Nephron (organoid): Measurements from ENCODE around the gene AP1S1.

Source experiments
- H3K27ac Mint-ChIP-seq, 3 experiments: 2 replicates each; pipeline ENCODE4 v1.8.0; 2020; ENCODE audit warnings: mixed read lengths in 3 of 3, mild to moderate bottlenecking in 2 of 3, moderate library complexity in 1 of 3
- H3K27me3 Mint-ChIP-seq: 2 replicates; pipeline ENCODE4 v1.8.0; 2021; ENCODE audit warnings: low read depth, mild to moderate bottlenecking, moderate library complexity, mixed read lengths
- H3K36me3 Mint-ChIP-seq: 2 replicates; pipeline ENCODE4 v1.8.0; 2020; ENCODE audit warnings: low read depth, mixed read lengths
- H3K4me1 Mint-ChIP-seq: 2 replicates; pipeline ENCODE4 v1.8.0; 2020; ENCODE audit warnings: mixed read lengths
- H3K4me3 Mint-ChIP-seq, 3 experiments: 2 replicates each; pipeline ENCODE4 v1.8.0; 2020; ENCODE audit warnings: mild to moderate bottlenecking in 3 of 3, mixed read lengths in 3 of 3, moderate library complexity in 2 of 3
- H3K9me3 Mint-ChIP-seq: 2 replicates; pipeline ENCODE4 v1.8.0; 2020; ENCODE audit warnings: mixed read lengths
- CTCF ChIP-seq, 3 experiments: fragments of 200-600 bp; sonication (generic); IDR thresholded peaks; one replicate each; pipeline ENCODE4 v1.5.0; 2021; ENCODE audit warnings: antibody characterized with exemption in 3 of 3; ENCODE audit not compliant: unreplicated experiment in 3 of 3

The AP1S1 gene

DNA sequence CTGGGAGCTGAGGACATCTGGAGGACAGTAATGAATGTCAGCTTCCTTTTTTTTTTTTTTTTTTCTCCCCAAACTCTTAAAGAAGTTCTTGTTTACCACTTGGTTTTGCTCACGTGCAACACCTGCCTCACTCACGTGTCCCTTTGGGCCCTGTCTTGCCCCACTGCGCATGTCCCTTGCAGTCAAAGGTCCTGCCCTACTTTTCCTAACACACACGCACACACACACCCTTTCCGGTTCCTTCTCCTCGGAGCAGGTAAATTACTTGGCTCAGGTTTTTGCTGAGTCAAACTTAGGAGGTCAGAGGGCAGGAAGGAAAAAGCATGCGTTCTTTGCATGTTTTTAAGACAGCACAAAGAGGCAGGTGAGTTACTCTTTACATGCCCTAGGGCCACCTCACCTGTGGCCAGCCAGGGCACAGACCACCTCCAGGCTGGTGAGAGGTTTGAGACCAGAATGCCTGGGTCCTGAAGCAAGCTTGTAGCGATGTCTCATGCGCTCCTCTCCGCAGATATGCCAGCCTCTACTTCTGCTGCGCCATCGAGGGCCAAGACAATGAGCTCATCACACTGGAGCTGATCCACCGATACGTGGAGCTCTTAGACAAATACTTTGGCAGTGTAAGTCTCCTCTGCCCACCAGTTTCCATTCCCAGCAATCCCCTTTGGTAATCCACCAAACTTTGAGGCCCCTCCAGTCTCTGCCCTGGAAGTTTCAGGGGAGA is 2.8 kb downstream of the AP1S1 start:
- Mint-ChIP-seq H3K36me3 (peaks cover 13% of the 10 kb centered on the region), H3K27ac (peak overlapping the region in 1 of 3 experiments; percentile 65)

GRCh38 chr7:101159696-101160674 is 5.7 kb downstream of the AP1S1 start:
- H3K9me3 Mint-ChIP-seq: no peaks in the 10 kb centered on the region
- peaks cover 42% of the 10 kb centered on the region for H3K27me3 Mint-ChIP-seq
- H3K36me3 Mint-ChIP-seq: peaks cover 13% of the 10 kb centered on the region
- H3K4me3 Mint-ChIP-seq: no peak overlapping the region
- TF ChIP-seq CTCF (IDR thresholded peaks at IDR 0.05; ENCODE audit: unreplicated experiment in 3 of 3): no peak
- H3K27ac Mint-ChIP-seq: no peak overlapping the region
- peaks cover 5% of the 10 kb centered on the region for H3K4me1 Mint-ChIP-seq

More for the DNA sequence above, 2.8 kb downstream of the AP1S1 start:
- H3K4me1 Mint-ChIP-seq: peaks cover 4% of the 10 kb centered on the region
- no peak for TF ChIP-seq CTCF (IDR thresholded peaks at IDR 0.05; ENCODE audit: unreplicated experiment in 3 of 3)
- peak overlapping the region; percentile 66 to 71 (median 69) for H3K4me3 Mint-ChIP-seq
- H3K27me3 Mint-ChIP-seq: peaks cover 24% of the 10 kb centered on the region
- no peaks in the 10 kb centered on the region for H3K9me3 Mint-ChIP-seq

- Mint-ChIP-seq H3K4me3 (peak overlapping the region in 2 of 3 experiments; percentile 31 to 50), H3K9me3 (no peaks in the 10 kb centered on the region)
These were observed 6.6 kb downstream of the AP1S1 start for GRCh38 chr7:101160910-101161309.

DNA sequence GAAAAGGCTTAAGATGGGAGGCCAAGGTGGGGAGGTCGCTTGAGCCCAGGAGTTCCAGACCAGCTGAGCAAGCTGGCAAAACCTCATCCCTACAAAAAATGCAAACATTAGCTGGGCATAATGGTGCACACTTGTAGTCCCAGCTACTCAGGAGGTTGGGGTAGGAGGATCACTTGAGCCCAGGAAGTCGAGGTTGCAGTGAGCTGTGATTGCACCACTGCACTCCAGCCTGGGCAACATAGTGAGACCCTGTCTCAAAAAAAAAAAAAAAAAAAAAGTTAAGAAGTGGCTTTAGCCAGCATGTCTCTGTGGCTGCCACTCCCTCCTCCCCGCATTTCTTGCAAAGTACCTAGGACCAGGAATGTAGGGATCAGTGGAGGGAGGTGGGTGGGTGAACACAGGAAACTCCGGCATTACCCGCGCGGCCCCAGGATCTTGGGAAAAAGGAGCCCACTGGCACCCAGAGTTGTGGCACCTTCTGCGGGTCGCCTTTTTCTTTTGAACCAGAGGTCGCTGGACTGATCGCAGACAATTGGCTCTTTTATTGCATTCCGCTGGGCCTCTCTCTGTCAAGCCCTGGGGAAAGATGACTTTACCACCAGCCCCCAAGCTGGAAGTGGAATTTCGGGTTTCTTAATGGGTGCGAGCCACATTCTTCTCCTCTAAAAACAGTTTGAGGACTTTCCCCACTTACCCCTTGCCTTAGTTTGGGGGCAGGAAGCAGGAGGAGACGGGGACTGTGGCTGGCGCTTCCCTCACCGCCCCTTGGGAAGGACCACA is 7.6 kb downstream of the AP1S1 start:
- no peak for TF ChIP-seq CTCF (IDR thresholded peaks at IDR 0.05; ENCODE audit: unreplicated experiment in 3 of 3)
- Mint-ChIP-seq H3K27me3 (peaks cover 58% of the 10 kb centered on the region), H3K4me3 (peak overlapping the region; percentile 74 to 82 (median 76))

More at GRCh38 chr7:101160910-101161309, 6.6 kb downstream of the AP1S1 start:
- no peak for TF ChIP-seq CTCF (IDR thresholded peaks at IDR 0.05; ENCODE audit: unreplicated experiment in 3 of 3)
- peak overlapping the region in 1 of 3 experiments; percentile 70 for H3K27ac Mint-ChIP-seq
- H3K36me3 Mint-ChIP-seq: peaks cover 13% of the 10 kb centered on the region
- peaks cover 10% of the 10 kb centered on the region for H3K4me1 Mint-ChIP-seq
- H3K27me3 Mint-ChIP-seq: peaks cover 49% of the 10 kb centered on the region

GRCh38 chr7:101162551-101163278 is 8.4 kb downstream of the AP1S1 start:
- peaks cover 13% of the 10 kb centered on the region for H3K36me3 Mint-ChIP-seq
- H3K9me3 Mint-ChIP-seq: no peaks in the 10 kb centered on the region
- peaks cover 23% of the 10 kb centered on the region for H3K4me1 Mint-ChIP-seq
- H3K27ac Mint-ChIP-seq: no peak overlapping the region
- peaks cover 67% of the 10 kb centered on the region for H3K27me3 Mint-ChIP-seq
- TF ChIP-seq CTCF (IDR thresholded peaks at IDR 0.05; ENCODE audit: unreplicated experiment in 3 of 3): no peak
- H3K4me3 Mint-ChIP-seq: peak overlapping the region; percentile 74 to 82 (median 76)

More for the DNA sequence above, 7.6 kb downstream of the AP1S1 start:
- peaks cover 13% of the 10 kb centered on the region for H3K36me3 Mint-ChIP-seq
- peak overlapping the region in 1 of 3 experiments; percentile 26 for H3K27ac Mint-ChIP-seq
- H3K4me1 Mint-ChIP-seq: peaks cover 15% of the 10 kb centered on the region
- no peaks in the 10 kb centered on the region for H3K9me3 Mint-ChIP-seq
